Measurements from ENCODE around the gene CLEC10A.

CLEC10A gene

GRCh38 chr17:7079581-7080455 is at the start of gene CLEC10A:
Gene CLEC10A, minus strand, starts transcription at chr17:7080251. Its CDS starts 1,439 bp downstream, at chr17:7078812.
- no peaks in the 10 kb centered on the region for H3K4me1 ChIP-seq (ENCODE audit: control insufficient read depth, insufficient read depth, low read length)
- POLR2A ChIA-PET = no interaction called here
- no peaks in the 10 kb centered on the region for H3K9me3 ChIP-seq (ENCODE audit: control insufficient read depth, insufficient read depth, low read depth, low read length)
- CTCF ChIA-PET = interaction anchor here (0.5 to 1.9 kb wide), 4 partner anchors 27 to 343 kb away, joined by 3 to 7 read pairs (median 4); no protein-coding TSS in a partner anchor
- H3K36me3 ChIP-seq (ENCODE audit: control insufficient read depth in 2 of 2, insufficient read depth in 1 of 2, low read length in 2 of 2) = no peaks in the 10 kb centered on the region
- TF ChIP-seq ZIC2 (tag by site-specific recombination; IDR thresholded peaks at IDR 0.05) (no peak), ZBTB21 (tag by site-specific recombination; IDR thresholded peaks at IDR 0.05) (no peak), KLF10 (tag by site-specific recombination; IDR thresholded peaks at IDR 0.05) (no peak), ZNF184 (tag by site-specific recombination; IDR thresholded peaks at IDR 0.05) (no peak), ZNF544 (tag by site-specific recombination; IDR thresholded peaks at IDR 0.05) (no peak), MYNN (tag by site-specific recombination; IDR thresholded peaks at IDR 0.05; ENCODE audit: borderline replicate concordance) (no peak), ZNF248 (tag by site-specific recombination; IDR thresholded peaks at IDR 0.05) (no peak), ZNF426 (tag by site-specific recombination; IDR thresholded peaks at IDR 0.05) (no peak), SCRT2 (tag by site-specific recombination; IDR thresholded peaks at IDR 0.05) (no peak), ZNF280D (tag by site-specific recombination; IDR thresholded peaks at IDR 0.05) (no peak), GLI2 (tag by site-specific recombination; IDR thresholded peaks at IDR 0.05; ENCODE audit: borderline replicate concordance, low read depth) (no peak), KLF9 (tag by site-specific recombination; IDR thresholded peaks at IDR 0.05; ENCODE audit: low read depth) (no peak), BCL11B (tag by site-specific recombination; IDR thresholded peaks at IDR 0.05; ENCODE audit: low read depth) (no peak), ZNF658 (tag by site-specific recombination; IDR thresholded peaks at IDR 0.05) (no peak)
- no peak within 1 kb of the TSS for H3K27ac ChIP-seq (ENCODE audit: extremely low read depth, low read depth, low read length)
- no peak within 1 kb of the TSS for H3K4me3 ChIP-seq (ENCODE audit: low read depth, low read length)

GRCh38 chr17:7129311-7129710 is 49.3 kb upstream of the CLEC10A start:
- no peaks in the 10 kb centered on the region for H3K4me1 ChIP-seq (ENCODE audit: control insufficient read depth, insufficient read depth, low read length)
- no peak overlapping the region for H3K27ac ChIP-seq (ENCODE audit: extremely low read depth, low read depth, low read length)
- no peak overlapping the region for H3K4me3 ChIP-seq (ENCODE audit: low read depth, low read length)
- TF ChIP-seq ZNF266 (tag by site-specific recombination; IDR thresholded peaks at IDR 0.05; ENCODE audit: low read depth) (no peak), ZNF274 (IDR thresholded peaks at IDR 0.05; ENCODE audit: low read length) (no peak), ZNF274 (tag by site-specific recombination; IDR thresholded peaks at IDR 0.05; ENCODE audit: borderline replicate concordance) (no peak), ZNF140 (tag by site-specific recombination; IDR thresholded peaks at IDR 0.05) (no peak), ZBTB21 (tag by site-specific recombination; IDR thresholded peaks at IDR 0.05) (no peak), ZNF426 (tag by site-specific recombination; IDR thresholded peaks at IDR 0.05) (no peak), ZBTB20 (tag by site-specific recombination; IDR thresholded peaks at IDR 0.05) (no peak)
- H3K36me3 ChIP-seq (ENCODE audit: control insufficient read depth in 2 of 2, insufficient read depth in 1 of 2, low read length in 2 of 2) = no peaks in the 10 kb centered on the region
- no peaks in the 10 kb centered on the region for H3K9me3 ChIP-seq (ENCODE audit: control insufficient read depth, insufficient read depth, low read depth, low read length)
- ChIA-PET POLR2A (interaction anchor here (0.6 kb wide), 1 partner anchor 82 kb away, joined by 5 read pairs; no protein-coding TSS in a partner anchor), CTCF (interaction anchor here (1.0 to 1.8 kb wide), 5 partner anchors 10 to 200 kb away, joined by 3 to 12 read pairs (median 4); no protein-coding TSS in a partner anchor)

- POLR2A ChIA-PET = no interaction called here
- H3K27ac ChIP-seq (ENCODE audit: extremely low read depth, low read depth, low read length) = no peak overlapping the region
- CTCF ChIA-PET = interaction anchor here (1.1 kb wide), 1 partner anchor 202 kb away, joined by 3 read pairs; no protein-coding TSS in a partner anchor
- no peaks in the 10 kb centered on the region for H3K9me3 ChIP-seq (ENCODE audit: control insufficient read depth, insufficient read depth, low read depth, low read length)
- no peaks in the 10 kb centered on the region for H3K36me3 ChIP-seq (ENCODE audit: control insufficient read depth in 2 of 2, insufficient read depth in 1 of 2, low read length in 2 of 2)
- no peaks in the 10 kb centered on the region for H3K4me1 ChIP-seq (ENCODE audit: control insufficient read depth, insufficient read depth, low read length)
- H3K4me3 ChIP-seq (ENCODE audit: low read depth, low read length) = no peak overlapping the region
- no peak for TF ChIP-seq HOXA7 (CRISPR knock-in tag; IDR thresholded peaks at IDR 0.05; ENCODE audit: borderline replicate concordance)
- no peak for TF ChIP-seq PRDM10 (tag by site-specific recombination; IDR thresholded peaks at IDR 0.05)
- no peak for TF ChIP-seq ZNF629 (tag by site-specific recombination; IDR thresholded peaks at IDR 0.05)
- TF ChIP-seq ZNF549 (tag by site-specific recombination; IDR thresholded peaks at IDR 0.05) = no peak
- TF ChIP-seq FEZF1 (tag by site-specific recombination; IDR thresholded peaks at IDR 0.05) = no peak
- no peak for TF ChIP-seq ZNF48 (tag by site-specific recombination; IDR thresholded peaks at IDR 0.05)
Observed at GRCh38 chr17:7128160-7128559, 48.1 kb upstream of the CLEC10A start.

Measured in HEK293 (cell line).